ENCODE data around the gene SLC6A13.

SLC6A13 gene

GRCh38 chr12:227923-228845, 34.5 kb downstream of the SLC6A13 start:
- Histone ChIP-seq H3K36me3 (ENCODE audit: control insufficient read depth, insufficient read depth, low read length) (no peaks in the 10 kb centered on the region), H3K27ac (ENCODE audit: insufficient read depth, low read depth, low read length, poor library complexity, severe bottlenecking) (no peak overlapping the region), H3K27me3 (ENCODE audit: control insufficient read depth, insufficient read depth, low read length, poor library complexity, severe bottlenecking) (peaks cover 20% of the 10 kb centered on the region), H3K4me1 (ENCODE audit: control insufficient read depth, insufficient read depth, low read length) (peaks cover 17% of the 10 kb centered on the region), H3K9me3 (ENCODE audit: control insufficient read depth, low read length) (no peaks in the 10 kb centered on the region), H3K4me3 (ENCODE audit: insufficient read depth, low read depth, low read length) (no peak overlapping the region)
- WGBS, 2 experiments: 95% methylated on average over 18 of the region's 18 CpGs

- H3K27me3 ChIP-seq (ENCODE audit: control insufficient read depth, insufficient read depth, low read length, poor library complexity, severe bottlenecking): peaks cover 15% of the 10 kb centered on the region
- 91 to 95% methylated on average over 6 to 7 of the region's 7 CpGs for WGBS, 2 experiments
- H3K27ac ChIP-seq (ENCODE audit: insufficient read depth, low read depth, low read length, poor library complexity, severe bottlenecking): no peak overlapping the region
- peaks cover 17% of the 10 kb centered on the region for H3K4me1 ChIP-seq (ENCODE audit: control insufficient read depth, insufficient read depth, low read length)
- no peaks in the 10 kb centered on the region for H3K9me3 ChIP-seq (ENCODE audit: control insufficient read depth, low read length)
- H3K4me3 ChIP-seq (ENCODE audit: insufficient read depth, low read depth, low read length): no peak overlapping the region
- H3K36me3 ChIP-seq (ENCODE audit: control insufficient read depth, insufficient read depth, low read length): no peaks in the 10 kb centered on the region
These were observed 35.2 kb downstream of the SLC6A13 start for GRCh38 chr12:227286-227915.

- 85 to 87% methylated on average over 14 of the region's 14 CpGs for WGBS, 2 experiments
These were observed 36.2 kb downstream of the SLC6A13 start for GRCh38 chr12:226401-226800.

GRCh38 chr12:225012-225411, 37.6 kb downstream of the SLC6A13 start:
- H3K4me3 ChIP-seq (ENCODE audit: insufficient read depth, low read depth, low read length): no peak overlapping the region
- 91 to 93% methylated on average over 18 of the region's 18 CpGs for WGBS, 2 experiments
- peaks cover 15% of the 10 kb centered on the region for H3K27me3 ChIP-seq (ENCODE audit: control insufficient read depth, insufficient read depth, low read length, poor library complexity, severe bottlenecking)
- no peaks in the 10 kb centered on the region for H3K36me3 ChIP-seq (ENCODE audit: control insufficient read depth, insufficient read depth, low read length)
- no peaks in the 10 kb centered on the region for H3K9me3 ChIP-seq (ENCODE audit: control insufficient read depth, low read length)
- no peak overlapping the region for H3K27ac ChIP-seq (ENCODE audit: insufficient read depth, low read depth, low read length, poor library complexity, severe bottlenecking)
- H3K4me1 ChIP-seq (ENCODE audit: control insufficient read depth, insufficient read depth, low read length): peaks cover 10% of the 10 kb centered on the region

More at GRCh38 chr12:226401-226800, 36.2 kb downstream of the SLC6A13 start:
- Histone ChIP-seq H3K27ac (ENCODE audit: insufficient read depth, low read depth, low read length, poor library complexity, severe bottlenecking) (no peak overlapping the region), H3K36me3 (ENCODE audit: control insufficient read depth, insufficient read depth, low read length) (no peaks in the 10 kb centered on the region), H3K9me3 (ENCODE audit: control insufficient read depth, low read length) (no peaks in the 10 kb centered on the region), H3K4me3 (ENCODE audit: insufficient read depth, low read depth, low read length) (no peak overlapping the region), H3K27me3 (ENCODE audit: control insufficient read depth, insufficient read depth, low read length, poor library complexity, severe bottlenecking) (peaks cover 15% of the 10 kb centered on the region), H3K4me1 (ENCODE audit: control insufficient read depth, insufficient read depth, low read length) (peaks cover 14% of the 10 kb centered on the region)

GRCh38 chr12:224330-224729, 38.3 kb downstream of the SLC6A13 start:
- Histone ChIP-seq H3K4me3 (ENCODE audit: insufficient read depth, low read depth, low read length) (no peak overlapping the region), H3K36me3 (ENCODE audit: control insufficient read depth, insufficient read depth, low read length) (no peaks in the 10 kb centered on the region), H3K9me3 (ENCODE audit: control insufficient read depth, low read length) (no peaks in the 10 kb centered on the region), H3K27me3 (ENCODE audit: control insufficient read depth, insufficient read depth, low read length, poor library complexity, severe bottlenecking) (peaks cover 14% of the 10 kb centered on the region), H3K27ac (ENCODE audit: insufficient read depth, low read depth, low read length, poor library complexity, severe bottlenecking) (no peak overlapping the region), H3K4me1 (ENCODE audit: control insufficient read depth, insufficient read depth, low read length) (peaks cover 10% of the 10 kb centered on the region)
- 93% methylated on average over 9 of the region's 9 CpGs for WGBS, 2 experiments

- 87 to 88% methylated on average over 11 of the region's 11 CpGs for WGBS, 2 experiments
These were observed 38.8 kb downstream of the SLC6A13 start for GRCh38 chr12:223841-224240.

GRCh38 chr12:221736-222135, 40.9 kb downstream of the SLC6A13 start:
- H3K27me3 ChIP-seq (ENCODE audit: control insufficient read depth, insufficient read depth, low read length, poor library complexity, severe bottlenecking): no peaks in the 10 kb centered on the region
- H3K4me3 ChIP-seq (ENCODE audit: insufficient read depth, low read depth, low read length): no peak overlapping the region
- peaks cover 10% of the 10 kb centered on the region for H3K4me1 ChIP-seq (ENCODE audit: control insufficient read depth, insufficient read depth, low read length)
- no peaks in the 10 kb centered on the region for H3K36me3 ChIP-seq (ENCODE audit: control insufficient read depth, insufficient read depth, low read length)
- 80 to 90% methylated on average over 6 of the region's 6 CpGs for WGBS, 2 experiments
- no peaks in the 10 kb centered on the region for H3K9me3 ChIP-seq (ENCODE audit: control insufficient read depth, low read length)
- no peak overlapping the region for H3K27ac ChIP-seq (ENCODE audit: insufficient read depth, low read depth, low read length, poor library complexity, severe bottlenecking)

More at GRCh38 chr12:223841-224240, 38.8 kb downstream of the SLC6A13 start:
- H3K27me3 ChIP-seq (ENCODE audit: control insufficient read depth, insufficient read depth, low read length, poor library complexity, severe bottlenecking): peaks cover 9% of the 10 kb centered on the region
- no peaks in the 10 kb centered on the region for H3K9me3 ChIP-seq (ENCODE audit: control insufficient read depth, low read length)
- no peaks in the 10 kb centered on the region for H3K36me3 ChIP-seq (ENCODE audit: control insufficient read depth, insufficient read depth, low read length)
- H3K27ac ChIP-seq (ENCODE audit: insufficient read depth, low read depth, low read length, poor library complexity, severe bottlenecking): no peak overlapping the region
- H3K4me1 ChIP-seq (ENCODE audit: control insufficient read depth, insufficient read depth, low read length): peaks cover 10% of the 10 kb centered on the region
- no peak overlapping the region for H3K4me3 ChIP-seq (ENCODE audit: insufficient read depth, low read depth, low read length)

GRCh38 chr12:220946-221550, 41.6 kb downstream of the SLC6A13 start:
- H3K27me3 ChIP-seq (ENCODE audit: control insufficient read depth, insufficient read depth, low read length, poor library complexity, severe bottlenecking): no peaks in the 10 kb centered on the region
- H3K4me1 ChIP-seq (ENCODE audit: control insufficient read depth, insufficient read depth, low read length): peaks cover 10% of the 10 kb centered on the region
- H3K9me3 ChIP-seq (ENCODE audit: control insufficient read depth, low read length): no peaks in the 10 kb centered on the region
- 90 to 91% methylated on average over 19 of the region's 19 CpGs for WGBS, 2 experiments
- no peaks in the 10 kb centered on the region for H3K36me3 ChIP-seq (ENCODE audit: control insufficient read depth, insufficient read depth, low read length)
- H3K27ac ChIP-seq (ENCODE audit: insufficient read depth, low read depth, low read length, poor library complexity, severe bottlenecking): no peak overlapping the region
- H3K4me3 ChIP-seq (ENCODE audit: insufficient read depth, low read depth, low read length): no peak overlapping the region

GRCh38 chr12:220491-220890, 42.1 kb downstream of the SLC6A13 start:
- Histone ChIP-seq H3K4me3 (ENCODE audit: insufficient read depth, low read depth, low read length) (no peak overlapping the region), H3K9me3 (ENCODE audit: control insufficient read depth, low read length) (no peaks in the 10 kb centered on the region), H3K4me1 (ENCODE audit: control insufficient read depth, insufficient read depth, low read length) (peaks cover 10% of the 10 kb centered on the region), H3K36me3 (ENCODE audit: control insufficient read depth, insufficient read depth, low read length) (no peaks in the 10 kb centered on the region), H3K27me3 (ENCODE audit: control insufficient read depth, insufficient read depth, low read length, poor library complexity, severe bottlenecking) (no peaks in the 10 kb centered on the region), H3K27ac (ENCODE audit: insufficient read depth, low read depth, low read length, poor library complexity, severe bottlenecking) (no peak overlapping the region)
- 77 to 85% methylated on average over 6 of the region's 6 CpGs for WGBS, 2 experiments

- WGBS, 2 experiments: 20 to 21% methylated on average over 17 of the region's 17 CpGs
These were observed 42.7 kb downstream of the SLC6A13 start for GRCh38 chr12:219891-220352.

More at GRCh38 chr12:219891-220352, 42.7 kb downstream of the SLC6A13 start:
- H3K9me3 ChIP-seq (ENCODE audit: control insufficient read depth, low read length): no peaks in the 10 kb centered on the region
- H3K36me3 ChIP-seq (ENCODE audit: control insufficient read depth, insufficient read depth, low read length): no peaks in the 10 kb centered on the region
- no peak overlapping the region for H3K4me3 ChIP-seq (ENCODE audit: insufficient read depth, low read depth, low read length)
- H3K27me3 ChIP-seq (ENCODE audit: control insufficient read depth, insufficient read depth, low read length, poor library complexity, severe bottlenecking): no peaks in the 10 kb centered on the region
- H3K4me1 ChIP-seq (ENCODE audit: control insufficient read depth, insufficient read depth, low read length): peaks cover 10% of the 10 kb centered on the region
- H3K27ac ChIP-seq (ENCODE audit: insufficient read depth, low read depth, low read length, poor library complexity, severe bottlenecking): no peak overlapping the region

Measured in ectodermal cell (in vitro differentiated cells).